Tibial nerve (tissue), 4 donors: ENCODE results near the gene TAPT1. TPM values are rescaled to one million over a fixed set of nuclear protein-coding genes. Genes with fewer than 3 reads are reported as not detected.

Experiments used
- DNase-seq, 2 donors: peaks; one replicate each; pipeline ENCODE4 v3.0.0-alpha.2; 2019; ENCODE audit warnings: low spot score in 2 of 2
- H3K27ac ChIP-seq, 4 donors: fragments of 200-600 bp; sonication (generic) in 3 of 4; one replicate each; pipeline ENCODE4 v1.5.1; 2017 to 2019; ENCODE audit warnings: mild to moderate bottlenecking in 1 of 4
- H3K27me3 ChIP-seq, 2 donors: fragments of 200-600 bp; sonication (generic) in 1 of 2; one replicate each; pipeline versions ENCODE4 v1.5.1 to v1.6.0; 2017 to 2019
- H3K36me3 ChIP-seq, 3 donors: fragments of 200-600 bp; sonication (generic); one replicate each; pipeline ENCODE4 v1.5.1; 2018 to 2019
- H3K4me1 ChIP-seq, 4 donors: fragments of 200-600 bp; sonication (generic) in 3 of 4; one replicate each; pipeline ENCODE4 v1.5.1; 2017 to 2019
- H3K4me3 ChIP-seq, 4 donors: fragments of 200-600 bp; sonication (generic) in 3 of 4; one replicate each; pipeline ENCODE4 v1.5.1; 2017 to 2019; ENCODE audit warnings: mild to moderate bottlenecking in 1 of 4, moderate library complexity in 1 of 4
- H3K9me3 ChIP-seq, 4 donors: fragments of 200-600 bp; sonication (generic) in 3 of 4; one replicate each; pipeline ENCODE4 v1.5.1; 2017 to 2019
- CTCF ChIP-seq, 5 experiments: fragments of 200-600 bp in 3 of 5; fragments of 450-650 bp in 2 of 5; sonication (generic) in 3 of 5; IDR thresholded peaks; one replicate each; pipeline ENCODE4 v1.5.1; 2016 to 2019; ENCODE audit warnings: antibody characterized with exemption in 5 of 5, mild to moderate bottlenecking in 3 of 5, moderate library complexity in 2 of 5
- EP300 ChIP-seq, 2 donors: sonication (generic); formaldehyde crosslinking; IDR thresholded peaks; one replicate each; pipeline ENCODE4 v1.6.1; 2017; ENCODE audit warnings: antibody characterized with exemption in 2 of 2, mild to moderate bottlenecking in 1 of 2
- POLR2A ChIP-seq, 2 donors: fragments of 450-650 bp; IDR thresholded peaks; one replicate each; pipeline ENCODE4 v1.6.1; 2017; ENCODE audit warnings: antibody characterized with exemption in 2 of 2, mild to moderate bottlenecking in 2 of 2, moderate library complexity in 2 of 2
- WGBS, 2 donors: methylation state at CpG; one replicate each; pipeline ENCODE4 v1.1.5; 2018; 5-methylcytosine and 5-hydroxymethylcytosine counted together
- total RNA-seq, 4 donors: library from RNA; depleted of rRNA; stranded (reverse); fragments of >200 nt; gene quantifications; one replicate each; pipeline ENCODE4 v1.1.0, GENCODE V29; 2016

TAPT1 gene
- total RNA-seq, 4 donors from 2014 or later, result 21.3 to 41.3 (median 37.5) TPM

- Histone ChIP-seq H3K36me3 (no peaks in the 10 kb centered on the region), H3K27ac (no peak overlapping the region), H3K27me3 (no peaks in the 10 kb centered on the region), H3K9me3 (peaks cover 0 to 42% (median 2%) of the 10 kb centered on the region in 4 donors), H3K4me3 (no peak overlapping the region), H3K4me1 (no peaks in the 10 kb centered on the region)
- DNase-seq, result no peak
- 72 to 76% methylated on average over 5 of the region's 5 CpGs for WGBS, 2 donors
- no peak for TF ChIP-seq CTCF (IDR thresholded peaks at IDR 0.05)
Measured at GRCh38 chr4:16142598-16143310, 83.5 kb downstream of the TAPT1 start.

- peak in 1 of 2 donors; percentile 33 for DNase-seq
- peaks cover 0 to 39% (median 2%) of the 10 kb centered on the region in 4 donors for H3K9me3 ChIP-seq
- no peaks in the 10 kb centered on the region for H3K36me3 ChIP-seq
- H3K27ac ChIP-seq, result no peak overlapping the region
- H3K27me3 ChIP-seq, result no peaks in the 10 kb centered on the region
- TF ChIP-seq CTCF (IDR thresholded peaks at IDR 0.05) (no peak), EP300 (IDR thresholded peaks at IDR 0.05) (no peak), POLR2A (IDR thresholded peaks at IDR 0.05) (no peak)
- no peak overlapping the region for H3K4me3 ChIP-seq
- H3K4me1 ChIP-seq, result no peaks in the 10 kb centered on the region
Measured at GRCh38 chr4:16140879-16141249, 85.4 kb downstream of the TAPT1 start.

- Histone ChIP-seq H3K9me3 (peaks cover 0 to 34% (median 2%) of the 10 kb centered on the region in 4 donors), H3K4me3 (no peak overlapping the region), H3K4me1 (no peaks in the 10 kb centered on the region), H3K27ac (no peak overlapping the region), H3K36me3 (no peaks in the 10 kb centered on the region), H3K27me3 (no peaks in the 10 kb centered on the region)
- DNase-seq, result no peak
- no peak for TF ChIP-seq CTCF (IDR thresholded peaks at IDR 0.05)
- no peak for TF ChIP-seq POLR2A (IDR thresholded peaks at IDR 0.05)
- TF ChIP-seq EP300 (IDR thresholded peaks at IDR 0.05), result no peak
- 84 to 87% methylated on average over 4 of the region's 4 CpGs for WGBS, 2 donors
Measured at GRCh38 chr4:16140231-16140878, 85.9 kb downstream of the TAPT1 start.

- 85 to 86% methylated on average over 8 of the region's 8 CpGs for WGBS, 2 donors
- no peaks in the 10 kb centered on the region for H3K27me3 ChIP-seq
- no peak for DNase-seq
- no peak overlapping the region for H3K27ac ChIP-seq
- TF ChIP-seq CTCF (IDR thresholded peaks at IDR 0.05) (no peak), POLR2A (IDR thresholded peaks at IDR 0.05) (no peak), EP300 (IDR thresholded peaks at IDR 0.05) (no peak)
- H3K4me1 ChIP-seq, result no peaks in the 10 kb centered on the region
- no peaks in the 10 kb centered on the region for H3K36me3 ChIP-seq
- H3K9me3 ChIP-seq, result peaks cover 0 to 24% (median 0%) of the 10 kb centered on the region in 4 donors
- H3K4me3 ChIP-seq, result no peak overlapping the region
Measured at GRCh38 chr4:16139066-16139945, 87.0 kb downstream of the TAPT1 start.
